ENCODE data around the gene TMEM52.

GRCh38 chr1:1922956-1923833 lies 4.1 kb upstream of the TMEM52 start:
- no peak for TF ChIP-seq CTCF (IDR thresholded peaks at IDR 0.05)
- no peak for TF ChIP-seq POLR2A (IDR thresholded peaks at IDR 0.05)
- no peak for TF ChIP-seq EP300 (IDR thresholded peaks at IDR 0.05)
